Left kidney (tissue), 8 donors: ENCODE measurements around the gene STXBP1. TPM values are rescaled to one million over a fixed set of nuclear protein-coding genes. Genes with fewer than 3 reads are reported as not detected.

Source experiments
- DNase-seq: peaks from one replicate; pipeline ENCODE4 v3.0.0-alpha.2; 2013
- long read RNA-seq, 8 donors: transcript quantifications; one replicate each; lab custom pipeline, GENCODE V29; 2026
- polyA plus RNA-seq: library from polyadenylated mRNA; unstranded; fragments of 120-200 nt; gene quantifications from one replicate; pipeline ENCODE4 v1.2.1, GENCODE V29; 2013; ENCODE audit not compliant: insufficient read length

Gene STXBP1
- polyA plus RNA-seq: 32.2 TPM
- long read RNA-seq, donor 1, transcript STXBP1-212 (1 exons, 2,582 nt): major isoform, 21 of 36 reads
- long read RNA-seq, donor 1, partial matches to known transcripts: 0 of 36 reads
- long read RNA-seq, donor 1, other reads (novel, unspliced or antisense): 11 of 36 reads
- long read RNA-seq, donor 2, transcript STXBP1-212 (1 exons, 2,582 nt): major isoform, 22 of 24 reads
- long read RNA-seq, donor 2, partial matches to known transcripts: 0 of 24 reads
- long read RNA-seq, donor 2, other reads (novel, unspliced or antisense): 0 of 24 reads
- long read RNA-seq, donor 3, transcript STXBP1-212 (1 exons, 2,582 nt): major isoform, 16 of 18 reads
- long read RNA-seq, donor 3, partial matches to known transcripts: 0 of 18 reads
- long read RNA-seq, donor 3, other reads (novel, unspliced or antisense): 0 of 18 reads
- long read RNA-seq, donor 4: 0 reads
- long read RNA-seq, donor 5, transcript STXBP1-201 (19 exons, 3,765 nt): minor isoform, 6 of 28 reads
- long read RNA-seq, donor 5, transcript STXBP1-212 (1 exons, 2,582 nt): major isoform, 22 of 28 reads
- long read RNA-seq, donor 5, partial matches to known transcripts: 0 of 28 reads
- long read RNA-seq, donor 5, other reads (novel, unspliced or antisense): 0 of 28 reads
- long read RNA-seq, donor 6, transcript STXBP1-212 (1 exons, 2,582 nt): major isoform, 14 of 16 reads
- long read RNA-seq, donor 6, partial matches to known transcripts: 0 of 16 reads
- long read RNA-seq, donor 6, other reads (novel, unspliced or antisense): 0 of 16 reads
- long read RNA-seq, donor 7, transcript STXBP1-212 (1 exons, 2,582 nt): major isoform, 28 of 61 reads
- long read RNA-seq, donor 7, transcript STXBP1-201 (19 exons, 3,765 nt): minor isoform, 5 of 61 reads
- long read RNA-seq, donor 7, partial matches to known transcripts: 11 of 61 reads
- long read RNA-seq, donor 7, other reads (novel, unspliced or antisense): 17 of 61 reads
- long read RNA-seq, donor 8, transcript STXBP1-212 (1 exons, 2,582 nt): major isoform, 10 of 11 reads
- long read RNA-seq, donor 8, partial matches to known transcripts: 0 of 11 reads
- long read RNA-seq, donor 8, other reads (novel, unspliced or antisense): 0 of 11 reads

GRCh38 chr9:127611899-127612790 lies at the start of gene STXBP1:
Gene STXBP1, plus strand, starts transcription at chr9:127612277. Its CDS starts 127 bp downstream, at chr9:127612404.
- DNase-seq: peak; percentile 83

GRCh38 chr9:127562279-127562796 lies 49.7 kb upstream of the STXBP1 start:
- no peak for DNase-seq

DNA sequence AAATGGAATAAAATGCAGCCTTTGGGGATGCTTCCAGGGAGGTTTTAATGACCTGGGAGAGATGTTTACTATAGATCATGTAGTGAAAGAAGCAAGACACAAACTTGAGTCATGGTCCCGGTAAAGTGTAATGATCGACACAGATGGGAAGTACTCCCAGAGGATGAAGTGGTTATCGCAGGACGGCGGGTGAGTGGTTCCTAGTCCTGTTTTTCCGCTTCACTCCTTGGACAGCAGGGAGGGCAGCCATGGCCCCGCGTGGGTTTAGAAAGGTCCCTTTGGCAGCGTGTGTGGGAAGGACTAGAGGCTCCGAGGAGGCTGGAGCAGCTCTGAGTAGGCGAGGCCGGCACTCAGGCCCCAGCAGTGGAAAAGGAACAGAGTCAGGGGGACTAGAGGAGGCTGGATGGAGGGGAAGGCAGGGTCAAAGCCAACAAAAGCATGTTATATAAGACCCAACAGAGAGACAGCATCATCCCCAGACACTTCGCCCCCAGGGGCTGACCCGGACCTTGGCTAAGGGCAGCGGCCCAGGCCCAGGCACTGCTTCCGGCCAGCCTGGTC lies 49.2 kb upstream of the STXBP1 start:
- no peak for DNase-seq

DNA sequence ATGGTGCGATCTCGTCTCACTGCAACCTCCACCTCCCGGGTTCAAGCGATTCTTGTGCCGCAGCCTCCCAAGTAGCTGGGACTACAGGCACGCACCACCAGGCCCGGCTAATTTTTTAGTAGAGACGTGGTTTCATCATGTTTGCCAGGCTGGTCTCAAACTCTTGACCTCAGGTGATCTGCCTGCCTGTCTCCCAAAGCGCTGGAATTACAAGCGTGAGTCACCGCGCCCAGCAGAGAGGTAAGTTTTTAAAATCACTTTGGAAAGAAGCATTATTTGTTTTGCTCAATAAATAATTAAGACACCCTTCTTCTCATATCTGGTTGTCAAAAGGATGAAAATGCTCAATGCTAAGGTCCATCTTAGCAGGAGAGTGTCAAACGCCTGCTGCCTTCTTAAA lies 48.5 kb upstream of the STXBP1 start:
- DNase-seq: no peak

- no peak for DNase-seq
Measured at GRCh38 chr9:127565231-127565630, 46.8 kb upstream of the STXBP1 start.

- DNase-seq: no peak
Measured at GRCh38 chr9:127566351-127567001, 45.6 kb upstream of the STXBP1 start.

- no peak for DNase-seq
Measured at GRCh38 chr9:127567035-127567729, 44.9 kb upstream of the STXBP1 start.

- DNase-seq: no peak
Measured at GRCh38 chr9:127567730-127568617, 44.1 kb upstream of the STXBP1 start.

- no peak for DNase-seq
Measured at GRCh38 chr9:127568618-127568970, 43.5 kb upstream of the STXBP1 start.

GRCh38 chr9:127568971-127569885 lies 42.8 kb upstream of the STXBP1 start:
- peak; percentile 87 for DNase-seq

DNA sequence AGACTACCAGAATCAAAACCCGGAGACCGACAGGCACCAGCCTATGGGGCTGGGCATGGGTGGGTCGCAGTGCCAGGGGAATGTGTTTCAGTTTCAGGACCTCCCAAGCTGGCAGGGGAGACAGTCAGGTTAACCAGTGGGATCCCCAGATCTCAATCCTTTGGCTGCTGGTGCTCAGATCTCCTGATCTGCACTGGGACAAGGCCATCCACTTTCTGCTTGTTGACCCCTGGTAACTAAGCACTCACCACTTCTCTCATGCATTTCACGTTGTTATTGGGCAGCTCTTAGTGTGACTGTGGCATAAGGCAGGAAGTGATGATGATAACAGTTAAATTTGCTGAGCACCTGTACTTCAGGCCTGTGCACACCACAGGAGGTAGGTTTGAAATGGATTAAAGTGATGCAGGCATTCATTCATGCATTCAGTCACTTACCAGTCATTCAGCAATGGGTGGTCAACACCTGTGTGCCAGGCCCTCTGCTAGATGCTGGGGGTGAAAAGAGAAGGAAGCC lies 42.1 kb upstream of the STXBP1 start:
- DNase-seq: no peak

- DNase-seq: no peak
Measured at GRCh38 chr9:127570533-127571111, 41.5 kb upstream of the STXBP1 start.

GRCh38 chr9:127571971-127572370 lies 40.1 kb upstream of the STXBP1 start:
- no peak for DNase-seq

GRCh38 chr9:127572961-127573721 lies 38.9 kb upstream of the STXBP1 start:
- DNase-seq: no peak

DNA sequence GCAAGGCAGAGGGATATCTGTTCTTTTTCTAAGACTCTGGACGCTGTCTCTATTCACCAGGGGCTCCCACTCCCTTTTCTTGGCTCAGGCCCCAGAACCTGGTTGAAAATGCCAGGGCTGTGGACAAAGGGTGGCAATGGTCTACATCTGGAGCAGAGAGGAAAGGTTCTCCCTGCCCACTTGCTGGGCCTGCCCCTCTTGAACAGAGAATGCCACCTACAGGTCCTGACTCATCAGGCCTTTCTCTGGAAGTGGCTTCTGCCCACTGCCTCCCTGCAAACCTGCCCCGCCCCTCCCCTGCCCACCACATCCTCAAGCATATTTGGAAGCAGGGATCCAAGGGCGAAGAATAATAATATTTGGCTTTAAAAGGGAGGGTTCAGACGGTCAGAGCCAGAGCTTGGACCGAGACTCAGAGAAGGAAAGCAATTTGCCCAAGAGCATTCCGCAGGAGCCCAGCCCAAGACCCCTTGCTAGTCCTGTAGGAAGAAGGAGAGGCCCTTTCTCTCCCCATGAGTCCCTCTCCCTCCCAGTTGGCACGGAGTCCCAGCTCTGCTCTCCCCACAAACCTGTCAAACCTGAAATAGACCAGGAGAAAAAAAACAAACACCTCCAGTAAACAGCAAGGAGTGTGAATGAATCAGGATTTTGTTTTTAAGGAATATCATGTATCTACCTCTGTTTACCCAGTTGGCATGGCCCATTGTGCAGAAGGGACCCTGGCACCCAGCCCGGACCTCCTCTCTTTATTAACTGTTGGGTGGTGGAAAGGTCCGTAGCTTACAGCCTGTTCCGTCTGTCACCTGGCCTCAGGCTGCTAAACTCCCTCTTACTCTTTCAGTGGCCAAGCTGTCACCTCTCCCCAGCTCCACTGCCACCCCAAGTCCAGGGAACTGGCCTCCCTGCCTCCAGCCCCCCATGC lies 37.7 kb upstream of the STXBP1 start:
- DNase-seq: no peak
